Heart left ventricle (tissue), 13 donors: Measurements from ENCODE around the gene BCL2L1.

Experiments used
- CTCF ChIP-seq, 12 donors: fragments of 200-600 bp; sonication (generic) in 4 of 12; IDR thresholded peaks; one replicate each; pipeline versions ENCODE4 v1.5.0 to v1.8.0; 2018 to 2022; ENCODE audit warnings: antibody characterized with exemption in 12 of 12, mild to moderate bottlenecking in 5 of 12
- POLR2A ChIP-seq, 2 donors: fragments of 450-650 bp; IDR thresholded peaks; one replicate each; pipeline ENCODE4 v1.6.1; 2017; ENCODE audit warnings: antibody characterized with exemption in 2 of 2, mild to moderate bottlenecking in 2 of 2, moderate library complexity in 2 of 2
- donor health status: ischemic (EF 13 %, LVEDD 7.1; RV severe dilation, severe dysfunction).
- donor health status: DM: no; HTN: yes; CAD: no.
- donor health status: DM: no; HTN: no; CAD: no.
- donor health status: ischemic (EF 25% LVEDD 6.9; RV normal size, moderate dysfunction).
- donor health status: ischemic (EF 25% LVEDD 5.7; RV mildly dilated, moderate dysfunction).
- donor health status: ischemic (EF 35%, LVEDD 5.7; RV mildly dilated, moderate dysfunction).
- donor health status: nonischemic (EF 11% LVEDD 7.7; RV severe dilation, severe dysfunction).
- donor health status: DM: yes; HTN: yes; CAD: no.
- donor health status: PGD.
- donor health status: ischemic (EF 29% LVEDD 5.4; RV normal size, mild dysfunction).
- donor health status: nonischemic (EF 23%, LVEDD 6.1; RV moderate dilation, normal function).

DNA sequence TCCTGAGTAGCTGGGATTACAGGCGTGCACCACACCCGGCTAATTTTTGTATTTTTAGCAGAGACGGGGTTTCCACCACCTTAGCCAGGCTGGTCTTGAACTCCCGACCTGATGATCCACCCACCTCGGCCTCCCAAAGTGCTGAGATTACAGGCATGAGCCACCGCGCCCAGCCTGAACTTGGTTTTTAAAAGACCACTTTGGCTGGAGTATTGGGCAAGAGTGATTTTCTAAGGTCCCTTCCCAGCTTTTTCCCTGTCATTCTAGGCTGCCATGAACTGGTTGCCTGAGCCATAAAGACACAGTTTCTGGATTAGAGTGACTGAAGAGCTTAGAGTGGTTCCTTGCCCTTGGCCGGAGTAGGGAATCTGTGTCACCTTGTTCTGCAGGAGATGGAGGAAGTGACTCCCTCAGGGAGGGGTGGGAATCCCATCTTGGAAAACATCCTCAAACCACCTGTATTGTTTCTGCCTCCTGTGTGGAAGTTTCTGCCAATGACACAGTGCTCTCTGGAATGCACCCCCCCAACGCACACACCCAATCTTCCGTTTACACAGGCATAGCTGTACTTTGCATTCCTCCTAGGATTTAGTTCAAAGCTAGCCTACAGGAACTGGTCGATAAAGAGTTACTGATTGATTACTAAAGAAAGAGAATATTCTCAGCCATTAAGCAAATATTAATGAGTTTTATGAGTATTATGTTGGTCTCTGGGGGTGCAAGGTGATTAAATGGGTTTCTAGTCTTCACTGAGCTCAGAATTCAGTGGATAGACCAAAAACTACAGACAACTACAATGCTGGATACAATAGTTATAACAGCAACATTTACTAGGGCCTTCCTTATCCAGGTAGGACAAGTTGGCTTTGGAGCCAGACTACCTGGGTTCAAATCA, 18.2 kb downstream of the BCL2L1 start:
- no peak for TF ChIP-seq CTCF (IDR thresholded peaks at IDR 0.05)
- TF ChIP-seq POLR2A (IDR thresholded peaks at IDR 0.05): peak in 1 of 2 donors; percentile 29
